Islet precursor cell (in vitro differentiated cells): Measurements from ENCODE around the gene CYP2B6.
A peak's percentile ranks its signal among the peaks of the same experiment; 100 is the strongest.
"Not testable (repeated sequence)": the region's sequence is repeated elsewhere in the genome, so short reads cannot be mapped to it uniquely, and the experiment has no call there.

Source experiments
- DNase-seq: peaks from one replicate; pipeline ENCODE4 v3.0.0-alpha.2; 2018

CYP2B6 gene

GRCh38 chr19:40990972-40991381, at the start of gene CYP2B6:
TSS of gene CYP2B6 (plus strand) at chr19:40991282. CDS start at chr19:40991306, 24 bp downstream.
- no peak for DNase-seq

GRCh38 chr19:40941481-40942219, 49.4 kb upstream of the CYP2B6 start:
- no peak for DNase-seq

- peak; percentile 10 for DNase-seq
Observed at GRCh38 chr19:40945645-40946044, 45.4 kb upstream of the CYP2B6 start.

GRCh38 chr19:40947114-40947513, 44.0 kb upstream of the CYP2B6 start:
- DNase-seq: no peak

GRCh38 chr19:40947573-40947972, 43.5 kb upstream of the CYP2B6 start:
- no peak for DNase-seq

GRCh38 chr19:40948580-40949299, 42.3 kb upstream of the CYP2B6 start:
- DNase-seq: peak; percentile 22

GRCh38 chr19:40954573-40954972, 36.5 kb upstream of the CYP2B6 start:
- no peak for DNase-seq

GRCh38 chr19:40959338-40959737, 31.7 kb upstream of the CYP2B6 start:
- no peak for DNase-seq

GRCh38 chr19:40960062-40960685, 30.9 kb upstream of the CYP2B6 start:
- no peak for DNase-seq

- no peak for DNase-seq
Observed at GRCh38 chr19:40960780-40961179, 30.3 kb upstream of the CYP2B6 start.

GRCh38 chr19:40962460-40962961, 28.6 kb upstream of the CYP2B6 start:
- no peak for DNase-seq

- DNase-seq: not testable (repeated sequence)
Observed at GRCh38 chr19:40964361-40964760, 26.7 kb upstream of the CYP2B6 start.

GRCh38 chr19:40965351-40965750, 25.7 kb upstream of the CYP2B6 start:
- DNase-seq: not testable (repeated sequence)

- DNase-seq: not testable (repeated sequence)
Observed at GRCh38 chr19:40966591-40966990, 24.5 kb upstream of the CYP2B6 start.

GRCh38 chr19:40968065-40968464, 23.0 kb upstream of the CYP2B6 start:
- DNase-seq: not testable (repeated sequence)

- not testable (repeated sequence) for DNase-seq
Observed at GRCh38 chr19:40969721-40970120, 21.4 kb upstream of the CYP2B6 start.

- not testable (repeated sequence) for DNase-seq
Observed at GRCh38 chr19:40970396-40971345, 20.4 kb upstream of the CYP2B6 start.

GRCh38 chr19:40974633-40975037, 16.4 kb upstream of the CYP2B6 start:
- peak; percentile 72 for DNase-seq

- DNase-seq: no peak
Observed at GRCh38 chr19:40976134-40976533, 14.9 kb upstream of the CYP2B6 start.

GRCh38 chr19:40976724-40977123, 14.4 kb upstream of the CYP2B6 start:
- DNase-seq: no peak

- not testable (repeated sequence) for DNase-seq
Observed at GRCh38 chr19:40979759-40980158, 11.3 kb upstream of the CYP2B6 start.

GRCh38 chr19:40980743-40981442, 10.2 kb upstream of the CYP2B6 start:
- not testable (repeated sequence) for DNase-seq
